ENCODE data around the gene EFEMP2.
A peak's percentile ranks its signal among the peaks of the same experiment; 100 is the strongest.

Gene EFEMP2

DNA sequence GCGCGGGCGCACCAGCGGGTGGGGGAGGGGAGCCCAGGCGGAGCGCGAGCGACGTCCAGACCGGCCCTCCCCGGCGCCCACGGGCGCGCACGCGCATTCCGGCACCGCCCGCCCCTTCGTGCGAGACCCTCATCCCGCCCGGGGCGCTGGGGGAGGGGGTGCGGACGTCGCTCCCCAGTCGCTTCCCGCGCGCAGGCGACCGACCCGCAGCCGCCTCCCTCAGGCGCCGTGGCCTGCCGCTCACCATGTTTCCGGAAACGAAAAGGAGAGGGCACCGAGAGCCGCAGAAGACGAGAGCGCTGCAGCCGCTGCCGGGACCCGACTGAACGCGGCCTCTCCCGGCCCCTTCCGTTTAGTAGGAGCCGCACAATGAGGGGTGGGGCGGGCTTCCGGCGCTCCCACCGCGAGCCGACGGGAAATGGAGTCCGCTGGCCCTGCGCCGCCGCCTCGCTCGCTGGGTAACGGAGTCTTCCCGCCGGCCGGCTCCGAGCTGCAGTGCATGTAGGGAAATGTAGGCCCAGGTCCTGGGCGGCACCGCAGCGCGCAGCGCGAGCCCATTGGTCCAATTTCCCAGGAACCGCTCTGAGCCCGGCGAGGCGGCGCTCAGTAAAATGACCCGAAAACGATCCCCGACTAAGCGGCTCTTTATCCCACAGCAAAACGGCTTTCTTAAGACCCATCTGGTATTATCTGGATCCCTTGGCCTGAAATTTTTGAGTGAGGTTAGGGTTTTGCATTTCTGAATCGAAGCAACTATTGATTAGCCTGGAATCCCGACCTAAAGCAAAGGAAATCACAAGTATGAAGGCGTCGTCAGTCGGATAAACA, 14.5 kb downstream of the EFEMP2 start, which contains the start of gene CFL1:
Gene CFL1 (minus strand): TSS at position 328 of the 828 bp plus-strand sequence. CDS start 81 bp downstream, at position 247.
- Histone ChIP-seq H3K36me3 (ENCODE audit: control insufficient read depth, insufficient read depth, low read length) (no peaks in the 10 kb centered on the region), H3K4me1 (peaks cover 11% of the 10 kb centered on the region)

DNA sequence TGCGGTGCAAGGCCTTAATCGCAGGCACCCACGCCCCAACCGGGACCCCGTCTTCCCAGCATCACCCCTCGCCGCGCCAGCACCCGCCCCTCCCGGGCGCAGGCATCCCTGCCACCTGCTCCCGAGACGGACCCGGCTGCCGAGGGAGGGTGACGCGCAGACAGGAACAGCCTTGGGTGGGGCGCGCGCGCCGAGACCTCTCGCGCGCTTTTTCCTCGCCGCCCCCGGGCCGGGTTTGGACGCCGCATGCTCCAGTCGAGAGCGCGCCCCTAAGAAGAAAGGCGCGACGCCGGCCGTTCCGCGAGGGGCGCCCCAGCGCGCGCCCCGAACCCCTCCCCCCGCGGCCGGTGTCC, 15.1 kb downstream of the EFEMP2 start:
- Histone ChIP-seq H3K4me1 (peaks cover 11% of the 10 kb centered on the region), H3K36me3 (ENCODE audit: control insufficient read depth, insufficient read depth, low read length) (no peaks in the 10 kb centered on the region), H3K4me2 (ENCODE audit: low read length) (peak overlapping the region; percentile 83), H3K27me3 (ENCODE audit: control insufficient read depth, insufficient read depth, low read length) (no peaks in the 10 kb centered on the region), H3K27ac (peak overlapping the region; percentile 100), H3K79me2 (peaks cover 5% of the 10 kb centered on the region), H3K9me3 (ENCODE audit: control insufficient read depth, low read length) (no peaks in the 10 kb centered on the region), H2AFZ (peak overlapping the region; percentile 53), H3K4me3 (ENCODE audit: low read depth, low read length) (peak overlapping the region; percentile 90), H3K9ac (peak overlapping the region; percentile 84)
- TF ChIP-seq, protein P1, sequence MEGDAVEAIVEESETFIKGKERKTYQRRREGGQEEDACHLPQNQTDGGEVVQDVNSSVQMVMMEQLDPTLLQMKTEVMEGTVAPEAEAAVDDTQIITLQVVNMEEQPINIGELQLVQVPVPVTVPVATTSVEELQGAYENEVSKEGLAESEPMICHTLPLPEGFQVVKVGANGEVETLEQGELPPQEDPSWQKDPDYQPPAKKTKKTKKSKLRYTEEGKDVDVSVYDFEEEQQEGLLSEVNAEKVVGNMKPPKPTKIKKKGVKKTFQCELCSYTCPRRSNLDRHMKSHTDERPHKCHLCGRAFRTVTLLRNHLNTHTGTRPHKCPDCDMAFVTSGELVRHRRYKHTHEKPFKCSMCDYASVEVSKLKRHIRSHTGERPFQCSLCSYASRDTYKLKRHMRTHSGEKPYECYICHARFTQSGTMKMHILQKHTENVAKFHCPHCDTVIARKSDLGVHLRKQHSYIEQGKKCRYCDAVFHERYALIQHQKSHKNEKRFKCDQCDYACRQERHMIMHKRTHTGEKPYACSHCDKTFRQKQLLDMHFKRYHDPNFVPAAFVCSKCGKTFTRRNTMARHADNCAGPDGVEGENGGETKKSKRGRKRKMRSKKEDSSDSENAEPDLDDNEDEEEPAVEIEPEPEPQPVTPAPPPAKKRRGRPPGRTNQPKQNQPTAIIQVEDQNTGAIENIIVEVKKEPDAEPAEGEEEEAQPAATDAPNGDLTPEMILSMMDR (IDR thresholded peaks at IDR 0.05) = no peak

More for the DNA sequence above, 14.5 kb downstream of the EFEMP2 start, which contains the start of gene CFL1:
- peak within 1 kb of the TSS; percentile 84 for H3K9ac ChIP-seq
- peak within 1 kb of the TSS; percentile 80 for H2AFZ ChIP-seq
- H3K4me2 ChIP-seq (ENCODE audit: low read length) = peak within 1 kb of the TSS; percentile 97
- H3K9me3 ChIP-seq (ENCODE audit: control insufficient read depth, low read length) = no peaks in the 10 kb centered on the region
- TF ChIP-seq, protein P1 (IDR thresholded peaks at IDR 0.05) = no peak
- peak within 1 kb of the TSS; percentile 90 for H3K4me3 ChIP-seq (ENCODE audit: low read depth, low read length)
- H3K79me2 ChIP-seq = peaks cover 5% of the 10 kb centered on the region
- H3K27ac ChIP-seq = peak within 1 kb of the TSS; percentile 100
- H3K27me3 ChIP-seq (ENCODE audit: control insufficient read depth, insufficient read depth, low read length) = no peaks in the 10 kb centered on the region

- H3K4me3 ChIP-seq (ENCODE audit: low read depth, low read length) = peak overlapping the region; percentile 90
- H3K9ac ChIP-seq = peak overlapping the region; percentile 84
- no peaks in the 10 kb centered on the region for H3K9me3 ChIP-seq (ENCODE audit: control insufficient read depth, low read length)
- H3K79me2 ChIP-seq = peaks cover 5% of the 10 kb centered on the region
- peak overlapping the region; percentile 83 for H3K4me2 ChIP-seq (ENCODE audit: low read length)
- H3K27me3 ChIP-seq (ENCODE audit: control insufficient read depth, insufficient read depth, low read length) = no peaks in the 10 kb centered on the region
- H3K4me1 ChIP-seq = peaks cover 11% of the 10 kb centered on the region
- no peaks in the 10 kb centered on the region for H3K36me3 ChIP-seq (ENCODE audit: control insufficient read depth, insufficient read depth, low read length)
- peak overlapping the region; percentile 53 for H2AFZ ChIP-seq
- TF ChIP-seq, protein P1 (IDR thresholded peaks at IDR 0.05) = no peak
- H3K27ac ChIP-seq = peak overlapping the region; percentile 100
Measured at GRCh38 chr11:65856689-65857499, 15.7 kb downstream of the EFEMP2 start.

DNA sequence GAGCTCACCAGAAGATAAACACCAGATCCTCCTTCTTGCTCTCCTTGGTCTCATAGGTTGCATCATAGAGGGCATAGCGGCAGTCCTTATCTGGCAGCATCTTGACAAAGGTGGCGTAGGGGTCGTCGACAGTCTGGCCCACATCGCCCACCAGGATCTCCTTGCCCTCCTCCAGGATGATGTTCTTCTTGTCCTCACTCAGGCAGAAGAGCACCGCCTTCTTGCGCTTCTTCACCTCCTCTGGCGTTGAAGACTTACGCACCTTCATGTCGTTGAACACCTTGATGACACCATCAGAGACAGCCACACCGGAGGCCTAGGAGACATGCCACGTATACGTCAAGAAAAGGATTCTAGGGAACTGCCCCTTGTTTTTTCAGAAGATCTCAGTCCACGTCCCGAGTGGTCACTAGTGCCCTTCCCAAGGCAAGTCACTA, 16.7 kb downstream of the EFEMP2 start:
- Histone ChIP-seq H3K4me3 (ENCODE audit: low read depth, low read length) (no peak overlapping the region), H3K4me1 (peaks cover 6% of the 10 kb centered on the region), H3K9ac (no peak overlapping the region), H3K27me3 (ENCODE audit: control insufficient read depth, insufficient read depth, low read length) (no peaks in the 10 kb centered on the region), H3K27ac (no peak overlapping the region), H3K36me3 (ENCODE audit: control insufficient read depth, insufficient read depth, low read length) (no peaks in the 10 kb centered on the region), H3K79me2 (peaks cover 3% of the 10 kb centered on the region), H3K9me3 (ENCODE audit: control insufficient read depth, low read length) (no peaks in the 10 kb centered on the region), H3K4me2 (ENCODE audit: low read length) (peak overlapping the region; percentile 83), H2AFZ (no peak overlapping the region)
- TF ChIP-seq, protein P1 (IDR thresholded peaks at IDR 0.05) = no peak
